CMK (cell line): ENCODE results near the gene PAQR4.

Source experiments
- DNase-seq: peaks from one replicate; pipeline ENCODE4 v3.0.0-alpha.2; 2010; ENCODE audit warnings: low read depth

The PAQR4 gene

DNA sequence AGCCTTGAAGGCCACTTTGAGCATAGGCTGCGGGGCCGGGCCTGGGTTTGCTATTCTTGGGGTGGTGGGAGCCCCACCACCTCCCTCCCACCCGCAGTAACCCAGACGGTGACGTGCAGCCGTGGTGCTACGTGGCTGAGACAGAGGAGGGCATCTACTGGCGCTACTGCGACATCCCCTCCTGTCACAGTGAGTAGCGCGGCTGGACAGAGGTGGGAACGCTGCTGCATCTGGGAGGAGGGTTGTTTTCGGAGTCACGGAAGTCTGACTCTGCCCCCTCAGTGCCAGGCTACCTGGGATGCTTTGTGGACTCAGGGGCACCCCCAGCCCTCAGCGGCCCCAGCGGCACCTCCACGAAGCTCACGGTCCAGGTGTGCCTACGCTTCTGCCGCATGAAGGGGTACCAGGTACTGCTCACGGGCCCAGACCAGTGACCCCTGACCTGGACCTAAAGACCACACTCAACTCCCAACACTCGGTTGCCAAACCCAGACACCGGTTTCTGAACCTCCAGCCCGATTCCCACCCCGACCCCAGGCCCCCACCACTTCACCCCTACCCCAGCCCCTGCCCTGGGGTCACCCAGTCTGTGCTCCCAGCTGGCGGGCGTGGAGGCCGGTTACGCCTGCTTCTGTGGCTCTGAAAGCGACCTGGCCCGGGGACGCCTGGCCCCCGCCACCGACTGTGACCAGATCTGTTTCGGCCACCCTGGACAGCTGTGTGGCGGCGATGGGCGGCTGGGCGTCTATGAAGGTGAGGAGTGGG, 2.9 kb upstream of the PAQR4 start:
- DNase-seq, result no peak

DNA sequence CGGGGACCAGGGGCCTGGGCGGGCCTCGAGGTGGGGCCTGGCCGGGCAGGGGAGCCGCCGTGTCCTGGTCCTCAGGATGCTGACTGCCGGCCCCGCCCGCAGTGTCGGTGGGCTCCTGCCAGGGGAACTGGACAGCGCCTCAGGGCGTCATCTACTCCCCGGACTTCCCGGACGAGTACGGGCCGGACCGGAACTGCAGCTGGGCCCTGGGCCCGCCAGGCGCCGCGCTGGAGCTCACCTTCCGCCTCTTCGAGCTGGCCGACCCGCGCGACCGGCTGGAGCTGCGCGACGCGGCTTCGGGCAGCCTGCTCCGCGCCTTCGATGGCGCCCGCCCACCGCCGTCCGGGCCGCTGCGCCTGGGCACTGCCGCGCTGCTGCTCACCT, 2.3 kb upstream of the PAQR4 start:
- DNase-seq, result no peak

DNA sequence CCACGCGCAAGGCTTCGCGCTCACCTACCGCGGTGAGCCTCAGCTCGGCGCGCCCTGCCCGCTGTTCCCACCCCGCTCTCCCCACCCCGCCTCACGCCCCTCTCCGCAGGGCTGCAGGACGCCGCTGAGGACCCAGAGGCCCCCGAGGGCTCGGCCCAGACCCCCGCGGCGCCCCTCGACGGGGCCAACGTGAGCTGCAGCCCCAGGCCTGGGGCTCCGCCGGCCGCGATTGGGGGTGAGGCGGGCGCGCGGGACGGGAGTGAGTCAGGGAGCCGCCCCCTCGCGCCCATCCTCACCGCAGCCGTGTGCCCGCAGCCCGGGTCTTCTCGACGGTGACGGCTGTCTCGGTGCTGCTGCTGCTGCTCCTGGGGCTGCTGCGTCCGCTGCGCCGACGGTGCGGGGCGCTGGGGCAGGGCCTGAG, 1.9 kb upstream of the PAQR4 start:
- DNase-seq, result no peak

DNA sequence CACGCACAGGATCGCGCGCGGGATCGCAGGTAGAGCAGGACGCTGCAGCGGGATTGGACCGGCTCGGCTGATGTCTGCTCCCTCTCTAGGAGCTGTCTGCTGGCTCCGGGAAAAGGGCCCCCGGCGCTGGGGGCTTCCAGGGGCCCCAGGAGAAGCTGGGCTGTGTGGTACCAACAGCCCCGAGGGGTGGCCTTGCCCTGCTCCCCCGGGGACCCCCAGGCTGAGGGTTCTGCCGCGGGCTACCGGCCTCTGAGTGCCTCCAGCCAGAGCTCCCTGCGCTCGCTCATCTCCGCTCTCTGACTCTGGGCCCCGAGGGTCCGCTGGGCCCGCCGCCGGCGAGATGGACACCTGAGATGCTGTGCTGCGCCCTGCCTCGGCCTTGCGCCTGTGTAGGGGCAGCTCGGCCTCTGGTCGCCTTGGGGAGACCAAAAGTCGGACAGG, 1.4 kb upstream of the PAQR4 start:
- DNase-seq, result no peak

DNA sequence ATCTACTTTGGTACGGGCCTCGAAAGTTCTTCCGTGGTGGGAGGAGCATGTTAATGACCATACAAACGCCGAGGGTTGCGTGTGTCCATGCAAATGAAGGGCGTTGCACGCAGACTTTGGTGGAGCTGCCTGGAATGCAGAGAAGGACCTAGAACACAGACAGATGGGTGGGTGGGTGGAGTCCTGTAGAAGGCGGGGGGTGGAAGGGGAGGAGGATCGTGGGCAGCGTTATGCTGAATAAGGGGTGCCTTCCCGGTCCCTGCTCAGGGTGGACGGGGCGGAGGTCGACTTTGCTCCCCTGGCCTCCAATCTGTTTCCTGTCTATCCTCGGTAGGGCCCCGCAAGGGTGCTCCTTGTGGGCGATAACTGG, 795 bp upstream of the PAQR4 start:
- DNase-seq, result no peak

DNA sequence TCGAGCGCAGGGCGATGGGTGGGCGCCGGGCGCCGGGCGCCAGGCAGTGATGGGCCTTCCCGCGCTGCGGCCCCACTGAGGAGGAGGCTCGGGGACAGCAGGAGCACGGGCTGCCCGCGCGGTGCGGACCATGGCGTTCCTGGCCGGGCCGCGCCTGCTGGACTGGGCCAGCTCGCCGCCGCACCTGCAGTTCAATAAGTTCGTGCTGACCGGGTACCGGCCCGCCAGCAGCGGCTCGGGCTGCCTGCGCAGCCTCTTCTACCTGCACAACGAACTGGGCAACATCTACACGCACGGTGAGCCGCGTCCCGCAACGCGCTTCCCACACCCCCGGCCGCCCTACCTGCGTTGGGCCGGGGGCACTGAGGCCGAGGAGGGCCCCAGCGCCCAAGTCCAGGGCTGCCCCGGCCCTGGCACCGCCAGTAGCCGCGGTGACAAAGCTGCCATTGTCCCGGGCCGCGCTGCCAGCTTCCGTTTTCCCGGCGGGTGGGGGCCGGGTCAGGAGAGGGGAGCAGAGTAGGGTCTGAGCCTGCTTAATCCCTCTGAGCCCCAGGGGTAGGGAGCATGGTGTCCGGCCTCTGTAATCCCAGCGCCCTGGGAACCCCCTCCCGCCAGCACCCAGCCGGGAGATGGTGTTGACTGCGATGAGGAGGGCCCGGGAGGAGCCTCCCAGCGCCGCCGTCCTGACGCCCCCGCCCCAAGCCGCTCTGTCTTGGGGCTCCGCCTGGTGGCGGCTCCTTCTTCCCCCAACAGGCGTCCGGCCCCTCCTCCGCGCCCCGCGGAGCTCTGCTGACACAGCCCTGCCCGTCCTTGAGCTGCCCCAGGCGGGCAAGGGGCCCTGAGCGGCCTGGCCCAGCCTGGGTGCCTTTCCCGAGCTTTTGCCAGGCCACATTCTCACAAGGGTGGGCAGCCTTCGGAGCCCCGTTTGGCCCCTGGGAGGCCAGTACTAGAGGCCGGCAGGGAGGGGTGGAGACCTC, 685 bp downstream of the PAQR4 start:
- no peak for DNase-seq

DNA sequence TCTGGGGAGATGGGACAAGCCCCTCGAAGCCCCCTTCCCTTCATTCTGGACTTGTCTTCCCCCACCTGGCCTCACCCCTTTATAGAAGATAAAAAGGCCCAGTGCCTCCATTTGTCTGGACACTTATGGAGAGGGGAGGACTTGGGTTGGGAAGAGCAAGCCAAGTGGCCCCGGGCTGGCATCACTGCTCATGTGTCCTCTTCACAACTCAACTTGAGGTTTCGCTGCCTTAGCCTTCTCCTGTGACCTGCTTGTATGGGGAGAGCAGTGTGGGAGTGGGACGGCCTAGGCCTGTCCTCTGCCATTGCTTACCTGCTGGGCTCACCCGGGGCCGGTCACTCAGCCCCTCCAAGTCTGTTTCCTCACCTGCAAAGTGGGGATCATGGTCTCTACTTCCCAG, 1.4 kb downstream of the PAQR4 start:
- no peak for DNase-seq

DNA sequence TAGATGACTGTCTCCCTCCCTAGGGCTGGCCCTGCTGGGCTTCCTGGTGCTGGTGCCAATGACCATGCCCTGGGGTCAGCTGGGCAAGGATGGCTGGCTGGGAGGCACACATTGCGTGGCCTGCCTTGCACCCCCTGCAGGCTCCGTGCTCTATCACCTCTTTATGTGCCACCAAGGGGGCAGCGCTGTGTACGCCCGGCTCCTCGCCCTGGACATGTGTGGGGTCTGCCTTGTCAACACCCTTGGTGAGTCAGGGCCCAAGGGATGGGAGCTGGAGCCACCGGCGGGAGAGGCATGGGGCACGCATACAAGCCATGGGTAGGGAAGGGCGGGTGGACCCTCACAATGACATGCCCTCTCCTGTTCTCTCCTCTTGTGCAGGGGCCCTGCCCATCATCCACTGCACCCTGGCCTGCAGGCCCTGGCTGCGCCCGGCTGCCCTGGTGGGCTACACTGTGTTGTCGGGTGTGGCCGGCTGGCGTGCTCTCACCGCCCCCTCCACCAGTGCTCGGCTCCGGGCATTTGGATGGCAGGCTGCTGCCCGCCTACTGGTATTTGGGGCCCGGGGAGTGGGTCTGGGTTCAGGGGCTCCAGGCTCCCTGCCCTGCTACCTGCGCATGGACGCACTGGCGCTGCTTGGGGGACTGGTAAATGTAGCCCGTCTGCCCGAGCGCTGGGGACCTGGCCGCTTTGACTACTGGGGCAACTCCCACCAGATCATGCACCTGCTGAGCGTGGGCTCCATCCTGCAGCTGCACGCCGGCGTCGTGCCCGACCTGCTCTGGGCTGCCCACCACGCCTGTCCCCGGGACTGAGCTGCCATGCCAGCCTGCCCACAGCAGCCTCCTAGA, 2.2 kb downstream of the PAQR4 start:
- DNase-seq, result no peak

DNA sequence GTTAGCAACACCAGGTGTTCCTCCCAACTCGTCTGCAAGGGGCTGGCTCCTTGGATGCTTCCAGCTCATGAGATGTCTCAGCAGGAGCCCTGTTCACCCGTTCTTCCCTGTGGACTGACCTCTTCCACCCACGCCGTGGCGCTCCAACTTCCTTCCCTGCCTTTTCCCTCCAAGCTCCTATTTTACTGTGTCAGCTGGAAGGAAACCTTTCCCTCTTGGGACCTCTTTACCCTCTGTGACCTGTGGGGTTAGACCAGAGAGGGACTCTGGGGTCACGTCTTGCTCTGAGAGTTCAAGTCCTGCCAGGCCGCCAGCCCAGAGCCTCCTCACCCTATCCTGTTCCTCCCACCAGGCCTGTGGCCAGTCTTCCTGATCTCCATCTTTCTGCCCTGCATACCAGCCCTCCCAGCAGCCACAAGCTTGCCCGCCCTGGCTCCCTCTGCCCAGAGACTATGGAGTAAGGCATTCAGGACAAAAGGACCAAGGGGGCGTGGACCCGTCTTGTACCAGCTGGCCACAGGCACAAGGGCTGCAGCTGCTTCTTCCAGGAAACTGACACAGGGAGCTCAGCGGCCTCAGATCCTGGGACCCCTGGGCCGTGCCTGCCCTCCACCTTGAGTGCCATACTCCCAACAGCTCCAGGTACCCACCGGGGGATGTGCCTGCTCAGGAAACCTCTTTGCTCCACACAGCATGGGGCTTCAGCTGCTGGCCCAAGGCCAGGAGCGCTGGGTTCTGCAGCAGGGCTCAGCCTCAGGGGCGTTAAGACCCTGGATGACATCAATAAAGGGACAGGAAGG, 3.0 kb downstream of the PAQR4 start:
- no peak for DNase-seq

DNA sequence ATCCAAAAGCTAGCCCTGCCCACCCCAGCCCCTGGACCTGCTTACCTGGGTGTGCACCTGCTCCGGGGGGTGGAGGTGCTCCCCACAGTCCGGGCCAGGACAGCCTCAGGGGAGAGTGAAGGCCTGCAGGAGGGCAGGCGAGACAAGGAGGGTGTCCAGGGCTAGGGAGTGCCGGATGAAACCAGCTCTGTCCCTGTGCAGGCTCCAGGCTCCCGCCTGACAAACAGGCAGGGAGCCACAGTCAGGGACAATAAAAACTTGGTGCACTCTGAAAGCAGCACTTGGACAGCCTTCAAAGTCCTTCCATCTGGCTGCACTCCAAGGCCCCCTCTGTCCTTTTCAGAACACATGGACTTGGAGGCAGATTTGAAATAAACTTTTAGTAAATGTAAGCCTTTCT, 3.9 kb downstream of the PAQR4 start:
- no peak for DNase-seq

DNA sequence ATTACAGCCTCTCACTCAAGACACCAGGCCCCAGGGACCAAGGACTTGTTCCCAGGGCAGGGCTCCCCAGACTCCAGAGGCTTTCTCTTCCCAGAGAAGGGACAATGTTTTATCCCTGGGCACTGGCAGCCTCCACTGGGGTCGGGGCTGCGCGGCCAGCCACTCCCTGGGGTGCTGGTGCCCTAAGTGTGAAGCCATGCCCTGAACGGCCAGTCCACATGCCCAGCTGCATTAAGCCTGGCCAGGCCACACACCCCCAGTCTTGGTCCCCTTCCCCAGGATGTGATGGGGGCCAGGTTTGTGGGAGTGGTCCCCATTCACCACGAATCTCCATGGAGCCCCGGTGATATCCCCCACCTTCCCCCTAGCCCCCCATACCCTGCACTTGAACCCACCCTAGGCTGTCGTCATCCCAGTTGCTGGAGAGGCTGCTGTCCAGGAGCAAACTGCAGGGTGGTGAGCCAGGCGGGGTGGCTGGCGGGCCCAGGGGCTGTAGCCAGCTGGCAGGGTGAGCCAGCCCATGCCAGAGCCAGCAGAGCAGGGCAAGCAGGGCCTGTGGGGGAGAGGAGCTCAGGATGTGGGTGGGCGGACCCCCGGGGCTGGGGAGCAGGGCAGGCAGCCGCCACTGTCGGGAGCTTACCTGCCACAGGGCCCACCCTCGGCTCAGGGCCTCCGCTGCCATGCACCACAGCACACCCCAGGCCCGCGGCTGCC, 4.6 kb downstream of the PAQR4 start:
- no peak for DNase-seq

DNA sequence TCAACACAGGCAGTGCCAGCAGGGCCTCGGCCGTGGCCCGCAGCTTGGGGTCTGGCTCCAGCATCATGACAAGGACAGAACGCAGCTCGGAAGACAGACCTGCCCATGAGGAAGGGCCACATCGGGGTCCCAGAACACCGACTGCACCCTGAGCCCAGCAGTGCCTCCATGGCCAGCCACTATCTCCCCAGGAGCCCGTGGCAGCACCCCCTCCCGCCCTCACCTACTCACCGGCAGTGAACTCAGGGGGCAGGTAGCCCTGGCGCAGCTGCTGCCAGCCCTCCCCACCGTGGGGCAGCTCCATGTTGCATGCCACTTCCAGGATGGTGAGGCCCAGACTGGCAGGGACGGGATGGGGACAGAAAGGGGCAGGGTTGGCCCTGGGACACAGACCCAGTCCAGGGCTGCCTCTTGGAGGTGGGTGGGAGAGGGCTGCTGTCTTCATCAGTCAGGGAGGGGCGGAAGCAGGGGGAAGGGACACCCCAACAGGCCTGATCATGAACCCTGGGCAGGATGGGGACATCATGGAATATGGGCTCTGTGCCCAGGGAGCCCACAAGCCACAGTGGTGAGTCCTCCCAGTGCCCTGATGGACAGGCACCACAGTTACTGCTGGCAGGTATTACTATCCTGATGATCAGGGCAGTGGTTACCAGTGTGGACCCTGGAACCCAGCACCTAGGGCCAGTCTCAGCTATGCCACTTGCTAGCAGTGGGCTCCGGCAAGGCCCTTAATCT, 5.3 kb downstream of the PAQR4 start:
- DNase-seq, result no peak

DNA sequence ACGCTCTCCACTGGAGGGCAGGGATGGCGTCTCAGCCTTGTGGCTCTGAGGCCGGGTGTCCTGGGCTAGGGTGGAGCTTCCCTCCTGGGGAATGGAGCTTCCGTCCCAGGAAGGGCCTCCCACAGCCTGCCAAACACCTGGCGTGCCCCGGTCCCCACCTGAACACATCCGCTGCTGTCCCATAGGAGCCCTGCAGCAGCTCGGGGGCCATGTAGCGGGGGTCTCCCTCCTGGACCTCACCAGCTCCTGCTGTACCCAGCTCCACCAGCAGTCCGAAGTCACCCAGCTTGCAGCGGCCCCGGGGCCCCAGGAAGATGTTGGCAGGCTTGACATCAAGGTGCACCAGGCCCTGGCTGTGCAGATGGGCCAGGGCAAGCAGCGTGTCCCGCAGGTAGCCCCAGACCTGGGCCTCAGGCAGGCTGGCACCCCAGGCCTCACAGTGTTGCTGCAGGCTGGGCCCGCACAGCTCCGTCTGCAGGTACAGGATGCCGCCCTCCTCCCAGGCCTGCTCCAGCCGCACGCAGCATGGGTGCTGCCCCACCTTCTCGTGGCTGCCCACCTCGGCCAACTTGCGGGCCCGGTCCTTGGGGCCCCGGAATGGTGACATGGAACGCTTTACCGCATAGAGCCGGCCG, 6.1 kb downstream of the PAQR4 start:
- DNase-seq, result no peak

DNA sequence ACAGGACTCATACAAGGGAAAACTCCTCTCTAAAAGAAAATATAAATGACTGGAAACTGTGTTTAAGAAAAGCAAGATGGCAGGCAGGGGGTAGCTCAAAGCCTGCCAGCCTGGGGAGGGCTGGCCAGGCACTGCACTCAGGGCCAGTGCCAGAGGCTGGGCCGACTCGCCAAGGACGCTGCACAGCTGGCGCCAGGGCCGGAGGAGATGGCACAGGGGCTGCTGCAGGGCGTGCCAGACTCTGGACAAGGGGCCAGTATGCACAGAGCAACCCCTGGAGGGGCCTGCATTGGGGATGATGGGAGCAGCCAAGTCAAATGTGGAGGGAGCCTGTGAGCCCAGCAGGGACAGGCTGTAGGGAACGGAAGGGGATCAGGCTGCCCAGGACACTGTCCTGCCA, 7.1 kb downstream of the PAQR4 start:
- DNase-seq, result no peak

DNA sequence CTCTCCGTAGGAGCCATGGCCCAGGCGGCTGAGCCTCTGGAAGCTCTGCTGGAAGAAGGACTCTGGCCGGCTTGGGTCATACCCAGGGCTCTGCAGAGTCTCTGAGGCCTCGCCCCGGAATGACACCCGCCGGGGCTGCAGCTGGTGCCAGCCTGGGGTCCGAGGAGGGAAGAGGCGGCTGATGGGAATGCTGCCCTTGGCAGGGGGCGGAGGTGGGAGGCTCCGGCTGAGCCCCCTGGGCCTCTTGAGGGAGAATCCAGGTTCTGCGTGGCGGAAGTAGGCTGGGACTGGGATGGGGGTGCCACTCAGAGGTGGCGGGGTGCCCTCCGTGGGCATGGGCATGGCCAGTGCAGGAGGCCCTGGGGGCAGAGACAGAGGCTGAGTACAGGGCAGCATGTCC, 7.5 kb downstream of the PAQR4 start:
- DNase-seq, result no peak

DNA sequence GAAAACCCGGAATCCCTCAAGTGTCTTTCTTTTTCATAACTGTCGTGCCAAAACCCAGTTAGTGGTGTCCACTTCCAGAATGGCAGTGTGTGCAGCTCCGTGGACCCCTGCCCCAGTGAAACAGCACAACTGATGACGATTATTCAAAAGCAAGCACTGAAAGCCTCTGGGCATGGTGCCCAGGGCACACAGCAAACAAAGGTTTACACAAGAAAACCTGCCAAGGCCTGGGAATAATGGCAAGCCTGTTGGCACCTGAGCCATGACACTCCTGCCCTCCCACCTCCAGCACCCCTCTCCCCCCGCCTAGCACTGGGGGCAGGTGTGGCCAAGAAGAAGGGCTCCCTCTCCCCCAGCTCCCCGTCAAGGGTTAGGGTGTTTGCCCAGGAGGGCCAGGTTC, 8.3 kb downstream of the PAQR4 start:
- no peak for DNase-seq

DNA sequence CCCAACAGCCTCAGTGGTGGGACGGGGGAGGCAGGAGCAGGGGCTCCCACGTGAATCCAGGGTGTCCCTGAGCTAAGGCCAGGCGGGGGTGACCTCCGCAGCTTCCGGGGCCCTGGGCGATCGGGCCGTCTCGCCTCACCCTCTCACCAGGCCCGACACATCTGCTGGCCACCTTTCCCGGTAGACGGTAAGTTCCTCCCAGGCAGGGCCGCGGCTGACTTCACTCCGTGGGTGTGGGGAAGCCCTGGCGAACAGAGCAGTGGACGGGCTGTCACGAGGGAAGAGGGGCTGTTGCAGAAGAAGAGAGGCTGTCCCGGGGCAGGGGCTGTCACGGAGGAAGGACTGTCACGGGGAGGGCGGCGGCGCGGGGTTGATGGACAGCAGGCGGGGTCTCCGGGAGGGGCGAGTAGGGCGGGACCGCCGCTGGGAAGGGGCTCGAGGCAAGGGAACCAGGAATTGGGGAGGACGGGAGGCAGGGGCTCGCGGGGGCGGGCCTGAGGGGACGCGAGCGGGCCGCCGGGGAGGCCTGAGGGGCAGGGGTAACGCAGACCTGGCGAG, 10.6 kb downstream of the PAQR4 start:
- no peak for DNase-seq

DNA sequence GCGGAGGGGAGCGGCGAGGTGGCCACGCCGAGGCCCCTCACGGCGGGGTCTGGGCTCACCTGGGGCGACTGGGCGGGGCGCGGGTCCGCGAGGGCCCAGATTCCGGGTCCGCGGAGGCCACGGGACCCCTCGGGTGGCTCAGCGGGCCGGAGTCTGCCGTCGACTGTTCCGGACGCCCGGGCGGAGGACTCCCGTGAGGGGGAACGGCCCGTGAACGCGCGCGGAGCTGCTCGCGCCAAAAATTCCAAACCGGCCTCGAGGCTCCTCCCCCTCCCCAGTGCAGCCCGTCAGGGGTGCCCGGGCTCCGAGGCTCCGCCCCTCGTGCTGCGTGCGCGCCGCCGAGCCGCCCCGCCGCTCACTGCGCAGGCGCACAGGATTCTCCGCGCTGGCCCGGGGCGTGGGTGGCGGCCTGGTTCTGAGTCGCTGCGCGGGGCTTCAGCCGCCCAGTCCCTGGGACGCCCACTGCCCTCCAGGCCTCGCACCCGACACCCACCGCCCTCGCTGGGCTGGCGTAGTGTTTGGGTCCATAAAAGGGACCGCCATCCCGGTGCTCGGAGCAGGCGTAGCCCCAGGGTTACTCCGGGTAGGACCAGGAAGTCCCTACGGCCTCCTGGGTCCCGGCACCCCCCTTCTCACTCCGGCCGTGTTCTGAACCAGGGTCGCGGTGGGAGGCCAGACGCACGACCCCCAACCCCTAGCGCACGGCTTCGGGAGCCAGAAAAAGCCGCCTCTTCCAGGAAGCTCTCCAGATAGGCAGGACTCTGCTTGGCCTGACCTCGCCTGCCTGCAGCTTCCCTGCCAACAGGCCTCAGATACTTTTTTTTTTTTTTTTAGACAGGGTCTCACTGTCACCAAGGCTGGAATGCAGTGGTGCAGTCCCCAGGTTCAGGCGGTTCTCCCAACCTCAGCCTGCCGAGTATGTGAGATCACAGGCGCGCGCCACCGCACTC, 11.4 kb downstream of the PAQR4 start, which contains the start of gene PKMYT1:
PKMYT1 (minus strand) TSS at position 220 of the 950 bp plus-strand sequence. CDS start 789 bp downstream, outside the sequence.
- DNase-seq, result peak; percentile 70
